Activated CD4-positive, alpha-beta T cell treated with anti-CD3 and anti-CD28 coated beads for 36 hours (primary cell): ENCODE results near the gene OGFOD3. TPM values are rescaled to one million over a fixed set of nuclear protein-coding genes. Genes with fewer than 3 reads are reported as not detected.

ENCODE experiments used
- ATAC-seq: fragments of 200-7000 bp; cut with Tn5 transposase; one replicate; pipeline ENCODE4 v1.10.0; 2021; ENCODE audit warnings: mild to moderate bottlenecking, moderate library complexity
- CTCF ChIA-PET: fragments of 350-600 bp; sonication (Branson Sonifier 250); formaldehyde crosslinking; loops from one replicate; lab custom pipeline; 2021; ENCODE audit warnings: antibody characterized with exemption; lab: Charles Lee
- POLR2A ChIA-PET: fragments of 350-600 bp; sonication (Branson Sonifier 250); formaldehyde crosslinking; loops from one replicate; lab custom pipeline; 2021; ENCODE audit warnings: antibody characterized with exemption, inconsistent platforms; lab: Charles Lee
- DNase-seq: peaks from one replicate; pipeline ENCODE4 v3.0.0-alpha.2; 2020
- H3K27ac Mint-ChIP-seq: one replicate; pipeline ENCODE4 v1.8.0; 2021; ENCODE audit warnings: mixed read lengths
- H3K27me3 Mint-ChIP-seq: one replicate; pipeline ENCODE4 v1.8.0; 2021; ENCODE audit warnings: mixed read lengths
- H3K36me3 Mint-ChIP-seq: one replicate; pipeline ENCODE4 v1.8.0; 2021; ENCODE audit warnings: low read depth, mixed read lengths
- H3K4me1 Mint-ChIP-seq: one replicate; pipeline ENCODE4 v1.8.0; 2021; ENCODE audit warnings: mixed read lengths
- H3K4me3 Mint-ChIP-seq: one replicate; pipeline ENCODE4 v1.8.0; 2021; ENCODE audit warnings: mild to moderate bottlenecking, moderate library complexity, mixed read lengths
- H3K9me3 Mint-ChIP-seq: one replicate; pipeline ENCODE4 v1.8.0; 2021; ENCODE audit warnings: low read depth, mixed read lengths
- intact Hi-C, 2 experiments: fragments of 100-400 bp; cut with DNase I in 1 of 2; cut with micrococcal nuclease in 1 of 2; formaldehyde crosslinking; loops; one replicate each; pipeline versions ENCODE4 v1.14.2 to v1.15.1; 2022 to 2024; cut with DNase I, micrococcal nuclease
- total RNA-seq, 2 experiments: library from RNA; stranded (reverse); gene quantifications; one replicate each; pipeline ENCODE4 v1.2.3, GENCODE V29; 2021

OGFOD3 gene
- total RNA-seq, 2 experiments from 2014 or later = 20.0 to 22.3 TPM

DNA sequence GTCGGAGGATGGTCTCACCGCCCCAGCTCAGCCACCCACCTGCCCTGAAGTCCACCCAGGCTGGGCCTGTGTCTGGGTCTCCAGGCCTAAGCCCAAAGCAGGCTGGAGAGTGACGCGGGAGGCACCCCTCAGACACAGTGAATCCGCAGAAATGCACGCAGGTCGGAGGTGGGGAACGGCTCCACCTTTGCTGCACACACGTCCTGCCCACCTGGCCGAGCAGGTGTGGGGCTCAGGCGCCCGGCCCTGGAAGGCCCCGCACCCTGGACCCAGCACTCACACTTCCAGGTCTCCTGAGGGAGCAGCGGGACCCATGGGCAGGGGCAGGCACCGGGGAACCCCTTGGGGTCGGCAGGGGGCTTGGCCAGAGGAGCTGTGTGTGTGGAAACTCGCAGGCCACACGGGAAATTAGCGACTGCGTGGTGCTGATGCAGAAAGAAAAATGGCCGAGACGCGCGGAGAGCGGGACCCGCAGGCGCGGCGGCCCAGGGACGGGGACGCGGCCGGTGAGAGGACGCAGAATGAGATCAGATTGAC, 21.5 kb upstream of the OGFOD3 start:
- H3K9me3 Mint-ChIP-seq = no peaks in the 10 kb centered on the region
- no peak overlapping the region for H3K4me3 Mint-ChIP-seq
- intact Hi-C loops = no loop called here
- ChIA-PET POLR2A (no interaction called here), CTCF (interaction anchor here (1.4 kb wide), 1 partner anchor 18 kb away, joined by 5 read pairs; no protein-coding TSS in a partner anchor)
- no peaks in the 10 kb centered on the region for H3K27me3 Mint-ChIP-seq
- no peaks in the 10 kb centered on the region for H3K4me1 Mint-ChIP-seq
- no peak overlapping the region for H3K27ac Mint-ChIP-seq
- DNase-seq = no peak
- ATAC-seq = no peak
- peaks cover 12% of the 10 kb centered on the region for H3K36me3 Mint-ChIP-seq

GRCh38 chr17:82439194-82439828, 20.9 kb upstream of the OGFOD3 start:
- Mint-ChIP-seq H3K36me3 (peaks cover 10% of the 10 kb centered on the region), H3K27me3 (no peaks in the 10 kb centered on the region), H3K4me1 (peaks cover 2% of the 10 kb centered on the region), H3K9me3 (no peaks in the 10 kb centered on the region), H3K27ac (no peak overlapping the region), H3K4me3 (no peak overlapping the region)
- ATAC-seq (peak; percentile 8), DNase-seq (no peak)
- CTCF ChIA-PET = interaction anchor here (1.4 kb wide), 1 partner anchor 17 kb away, joined by 5 read pairs; no protein-coding TSS in a partner anchor
- intact Hi-C loops = no loop called here
- POLR2A ChIA-PET = no interaction called here

- H3K4me3 Mint-ChIP-seq = no peak overlapping the region
- no peaks in the 10 kb centered on the region for H3K27me3 Mint-ChIP-seq
- no peaks in the 10 kb centered on the region for H3K9me3 Mint-ChIP-seq
- H3K27ac Mint-ChIP-seq = no peak overlapping the region
- no peak for DNase-seq
- peak; percentile 6 for ATAC-seq
- ChIA-PET POLR2A (interaction anchor here (0.5 kb wide), 1 partner anchor 134 kb away, joined by 3 read pairs; no protein-coding TSS in a partner anchor), CTCF (interaction anchor here (1.4 kb wide), 1 partner anchor 17 kb away, joined by 5 read pairs; no protein-coding TSS in a partner anchor)
- peaks cover 8% of the 10 kb centered on the region for H3K36me3 Mint-ChIP-seq
- intact Hi-C loops = no loop called here
- peaks cover 6% of the 10 kb centered on the region for H3K4me1 Mint-ChIP-seq
Measured at GRCh38 chr17:82438401-82439193, 20.2 kb upstream of the OGFOD3 start.

DNA sequence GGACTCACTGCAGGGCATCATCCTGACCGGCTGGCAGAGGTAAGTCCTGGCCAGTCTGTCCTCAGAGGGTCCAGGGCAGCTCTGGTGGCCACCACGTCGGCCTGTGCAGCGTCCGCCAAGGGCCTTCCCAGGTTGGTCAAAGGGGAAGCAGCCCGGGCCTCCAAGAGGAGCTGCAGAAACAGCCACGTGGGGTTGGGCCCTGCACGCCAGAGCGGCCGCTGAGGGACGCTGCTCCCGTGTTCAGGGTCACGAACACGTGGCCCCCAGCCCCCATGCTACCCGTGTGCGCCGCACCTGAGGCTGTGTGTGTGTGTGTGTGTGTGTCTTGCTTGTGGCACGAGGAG, 18.9 kb upstream of the OGFOD3 start:
- peaks cover 6% of the 10 kb centered on the region for H3K4me1 Mint-ChIP-seq
- ATAC-seq (no peak), DNase-seq (no peak)
- H3K27ac Mint-ChIP-seq = no peak overlapping the region
- no peak overlapping the region for H3K4me3 Mint-ChIP-seq
- intact Hi-C loops = no loop called here
- H3K27me3 Mint-ChIP-seq = no peaks in the 10 kb centered on the region
- no peaks in the 10 kb centered on the region for H3K9me3 Mint-ChIP-seq
- POLR2A ChIA-PET = no interaction called here
- H3K36me3 Mint-ChIP-seq = no peaks in the 10 kb centered on the region
- CTCF ChIA-PET = interaction anchor here (0.6 kb wide), 1 partner anchor 13 kb away, joined by 4 read pairs; no protein-coding TSS in a partner anchor

GRCh38 chr17:82436601-82437324, 18.4 kb upstream of the OGFOD3 start:
- Mint-ChIP-seq H3K36me3 (no peaks in the 10 kb centered on the region), H3K4me3 (no peak overlapping the region), H3K9me3 (no peaks in the 10 kb centered on the region), H3K4me1 (peaks cover 6% of the 10 kb centered on the region), H3K27ac (no peak overlapping the region), H3K27me3 (no peaks in the 10 kb centered on the region)
- ATAC-seq = no peak
- intact Hi-C loops = no loop called here
- ChIA-PET CTCF (no interaction called here), POLR2A (no interaction called here)
- no peak for DNase-seq

GRCh38 chr17:82435601-82436583, 17.5 kb upstream of the OGFOD3 start:
- ATAC-seq (no peak), DNase-seq (no peak)
- POLR2A ChIA-PET = no interaction called here
- Mint-ChIP-seq H3K27me3 (no peaks in the 10 kb centered on the region), H3K27ac (no peak overlapping the region), H3K36me3 (no peaks in the 10 kb centered on the region), H3K4me3 (no peak overlapping the region), H3K4me1 (peaks cover 6% of the 10 kb centered on the region), H3K9me3 (no peaks in the 10 kb centered on the region)
- CTCF ChIA-PET = no interaction called here
- intact Hi-C loops = no loop called here

DNA sequence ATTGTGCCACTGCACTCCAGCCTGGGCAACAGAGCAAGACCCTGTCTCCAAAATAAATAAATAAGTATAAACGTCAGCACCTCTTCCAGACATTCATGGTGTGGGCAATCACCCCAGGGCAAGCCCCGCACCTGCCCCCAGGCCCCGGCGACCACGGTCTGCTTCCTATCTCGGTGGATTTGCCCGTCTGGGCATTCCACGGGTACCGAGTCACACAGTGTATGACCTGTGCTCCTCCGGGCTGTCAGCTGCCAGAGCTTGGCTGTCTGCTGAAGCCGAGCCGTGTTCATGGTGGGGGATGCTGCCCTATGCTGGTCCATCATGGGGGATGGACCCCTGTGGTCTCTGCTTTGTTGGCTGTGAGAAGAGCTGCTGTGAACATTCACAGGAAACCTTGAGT, 16.7 kb upstream of the OGFOD3 start:
- CTCF ChIA-PET = no interaction called here
- no peak overlapping the region for H3K27ac Mint-ChIP-seq

GRCh38 chr17:82434216-82434565, 15.8 kb upstream of the OGFOD3 start:
- no peak overlapping the region for H3K4me3 Mint-ChIP-seq
- peaks cover 3% of the 10 kb centered on the region for H3K36me3 Mint-ChIP-seq
- intact Hi-C loops = no loop called here
- ATAC-seq (peak; percentile 39), DNase-seq (peak; percentile 43)
- H3K9me3 Mint-ChIP-seq = no peaks in the 10 kb centered on the region
- H3K27me3 Mint-ChIP-seq = no peaks in the 10 kb centered on the region
- H3K27ac Mint-ChIP-seq = no peak overlapping the region
- CTCF ChIA-PET = no interaction called here
- POLR2A ChIA-PET = no interaction called here
- H3K4me1 Mint-ChIP-seq = peaks cover 13% of the 10 kb centered on the region

More for the DNA sequence above, 16.7 kb upstream of the OGFOD3 start:
- intact Hi-C loops = no loop called here
- ATAC-seq (no peak), DNase-seq (no peak)
- POLR2A ChIA-PET = no interaction called here
- no peak overlapping the region for H3K4me3 Mint-ChIP-seq
- H3K27me3 Mint-ChIP-seq = no peaks in the 10 kb centered on the region
- H3K4me1 Mint-ChIP-seq = peaks cover 8% of the 10 kb centered on the region
- H3K9me3 Mint-ChIP-seq = no peaks in the 10 kb centered on the region
- no peaks in the 10 kb centered on the region for H3K36me3 Mint-ChIP-seq

DNA sequence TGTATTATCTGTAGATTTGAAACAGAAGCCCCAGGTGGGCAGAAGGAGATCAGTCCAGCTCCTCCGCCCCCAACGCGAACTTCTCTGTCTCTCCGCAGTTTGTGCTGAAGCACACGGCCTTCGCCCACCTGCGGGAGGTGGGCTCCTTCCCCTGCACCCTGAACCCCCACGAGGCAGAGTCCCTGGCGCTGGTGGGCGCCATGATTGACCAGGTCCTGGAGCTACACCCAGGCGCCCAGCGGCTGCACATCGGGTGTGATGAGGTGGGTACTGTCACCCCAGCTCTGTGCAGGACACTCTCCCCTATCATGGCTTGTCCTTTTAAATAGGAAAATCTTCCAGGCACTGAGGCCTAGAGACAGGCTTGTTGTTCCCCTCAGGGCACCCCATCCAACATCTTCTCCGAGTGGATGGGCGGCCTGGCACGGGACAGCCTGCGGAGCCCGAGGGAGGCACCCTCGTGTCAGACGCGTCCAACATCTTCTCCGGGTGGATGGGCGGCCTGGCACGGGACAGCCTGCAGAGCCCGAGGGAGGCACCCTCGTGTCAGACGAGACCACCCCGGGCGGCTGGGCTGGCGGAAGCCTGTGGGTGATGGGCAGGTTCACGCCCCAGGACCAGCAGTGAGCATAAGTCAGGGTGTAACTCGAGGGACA, 15.3 kb upstream of the OGFOD3 start:
- no peak overlapping the region for H3K27ac Mint-ChIP-seq
- H3K27me3 Mint-ChIP-seq = no peaks in the 10 kb centered on the region
- peaks cover 3% of the 10 kb centered on the region for H3K36me3 Mint-ChIP-seq
- ChIA-PET CTCF (no interaction called here), POLR2A (no interaction called here)
- no peaks in the 10 kb centered on the region for H3K9me3 Mint-ChIP-seq
- no peak for DNase-seq
- intact Hi-C loops = no loop called here
- no peak overlapping the region for H3K4me3 Mint-ChIP-seq
- H3K4me1 Mint-ChIP-seq = peaks cover 13% of the 10 kb centered on the region
- no peak for ATAC-seq

DNA sequence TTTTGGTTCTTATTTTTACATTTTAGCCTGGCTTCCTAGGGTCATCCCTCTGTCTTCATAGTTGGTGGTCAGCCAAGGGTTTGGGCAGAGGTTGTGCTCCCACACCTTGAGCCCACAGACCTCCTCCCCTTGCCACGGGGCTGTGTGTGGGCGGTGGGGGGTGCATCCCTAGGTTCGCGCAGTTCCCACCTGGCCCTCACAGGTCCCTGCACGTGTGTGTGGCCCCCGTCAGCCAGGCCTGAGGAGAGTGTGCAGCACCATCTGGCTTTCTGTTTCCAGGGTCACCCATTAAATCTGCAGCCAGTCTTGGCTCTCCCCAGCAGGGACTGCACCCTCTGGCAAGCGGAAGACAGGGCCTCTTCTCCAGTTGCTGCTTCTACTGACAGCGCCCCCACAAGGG, 13.6 kb upstream of the OGFOD3 start:
- CTCF ChIA-PET = no interaction called here
- DNase-seq (no peak), ATAC-seq (no peak)
- Mint-ChIP-seq H3K27ac (no peak overlapping the region), H3K27me3 (no peaks in the 10 kb centered on the region), H3K36me3 (peaks cover 3% of the 10 kb centered on the region), H3K4me3 (no peak overlapping the region), H3K4me1 (peaks cover 13% of the 10 kb centered on the region), H3K9me3 (no peaks in the 10 kb centered on the region)
- intact Hi-C loops = no loop called here
- POLR2A ChIA-PET = no interaction called here
